ENCODE results near the gene BTBD2.

Gene BTBD2

GRCh38 chr19:1956868-1957492 is 58.5 kb downstream of the BTBD2 start:
- TF ChIP-seq TAF1 (IDR thresholded peaks at IDR 0.05; ENCODE audit: borderline replicate concordance, insufficient read depth, low read length): no peak
- TF ChIP-seq POLR2AphosphoS5 (IDR thresholded peaks at IDR 0.05; ENCODE audit: low read depth, low read length): no peak
- TF ChIP-seq FOXP2 (optimal IDR thresholded peaks at IDR 0.05; ENCODE audit: borderline replicate concordance, extremely low read depth, extremely low read length, insufficient read depth): no peak
- TF ChIP-seq, protein P1, sequence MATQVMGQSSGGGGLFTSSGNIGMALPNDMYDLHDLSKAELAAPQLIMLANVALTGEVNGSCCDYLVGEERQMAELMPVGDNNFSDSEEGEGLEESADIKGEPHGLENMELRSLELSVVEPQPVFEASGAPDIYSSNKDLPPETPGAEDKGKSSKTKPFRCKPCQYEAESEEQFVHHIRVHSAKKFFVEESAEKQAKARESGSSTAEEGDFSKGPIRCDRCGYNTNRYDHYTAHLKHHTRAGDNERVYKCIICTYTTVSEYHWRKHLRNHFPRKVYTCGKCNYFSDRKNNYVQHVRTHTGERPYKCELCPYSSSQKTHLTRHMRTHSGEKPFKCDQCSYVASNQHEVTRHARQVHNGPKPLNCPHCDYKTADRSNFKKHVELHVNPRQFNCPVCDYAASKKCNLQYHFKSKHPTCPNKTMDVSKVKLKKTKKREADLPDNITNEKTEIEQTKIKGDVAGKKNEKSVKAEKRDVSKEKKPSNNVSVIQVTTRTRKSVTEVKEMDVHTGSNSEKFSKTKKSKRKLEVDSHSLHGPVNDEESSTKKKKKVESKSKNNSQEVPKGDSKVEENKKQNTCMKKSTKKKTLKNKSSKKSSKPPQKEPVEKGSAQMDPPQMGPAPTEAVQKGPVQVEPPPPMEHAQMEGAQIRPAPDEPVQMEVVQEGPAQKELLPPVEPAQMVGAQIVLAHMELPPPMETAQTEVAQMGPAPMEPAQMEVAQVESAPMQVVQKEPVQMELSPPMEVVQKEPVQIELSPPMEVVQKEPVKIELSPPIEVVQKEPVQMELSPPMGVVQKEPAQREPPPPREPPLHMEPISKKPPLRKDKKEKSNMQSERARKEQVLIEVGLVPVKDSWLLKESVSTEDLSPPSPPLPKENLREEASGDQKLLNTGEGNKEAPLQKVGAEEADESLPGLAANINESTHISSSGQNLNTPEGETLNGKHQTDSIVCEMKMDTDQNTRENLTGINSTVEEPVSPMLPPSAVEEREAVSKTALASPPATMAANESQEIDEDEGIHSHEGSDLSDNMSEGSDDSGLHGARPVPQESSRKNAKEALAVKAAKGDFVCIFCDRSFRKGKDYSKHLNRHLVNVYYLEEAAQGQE (IDR thresholded peaks at IDR 0.05; ENCODE audit: insufficient read depth in 1 of 2, low read depth in 2 of 2, low read length in 2 of 2): no peak
- no peak for TF ChIP-seq SIN3A (IDR thresholded peaks at IDR 0.05; ENCODE audit: borderline replicate concordance, insufficient read depth, low read length)

DNA sequence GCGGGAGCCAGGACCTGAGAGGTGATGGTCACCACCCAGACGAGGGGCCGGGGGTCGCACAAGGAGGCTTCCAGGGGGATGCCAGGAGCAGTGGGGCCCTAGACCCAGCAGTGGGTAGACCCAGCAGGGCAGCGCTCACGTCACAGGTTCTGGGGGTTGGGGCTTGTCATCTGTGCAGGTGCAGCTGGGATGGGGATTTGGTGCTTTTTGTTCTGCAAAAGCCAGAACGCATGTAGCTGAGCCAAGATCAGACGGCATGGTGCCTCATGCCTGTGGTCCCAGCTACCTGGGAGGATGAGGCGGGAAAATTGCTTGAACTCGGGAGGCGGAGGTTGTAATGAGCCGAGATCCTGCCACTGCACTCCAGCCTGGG is 59.4 kb downstream of the BTBD2 start:
- TF ChIP-seq SIN3A (IDR thresholded peaks at IDR 0.05; ENCODE audit: borderline replicate concordance, insufficient read depth, low read length) (no peak), TAF1 (IDR thresholded peaks at IDR 0.05; ENCODE audit: borderline replicate concordance, insufficient read depth, low read length) (no peak), FOXP2 (optimal IDR thresholded peaks at IDR 0.05; ENCODE audit: borderline replicate concordance, extremely low read depth, extremely low read length, insufficient read depth) (no peak), POLR2AphosphoS5 (IDR thresholded peaks at IDR 0.05; ENCODE audit: low read depth, low read length) (no peak)
- TF ChIP-seq, protein P1 (IDR thresholded peaks at IDR 0.05; ENCODE audit: insufficient read depth in 1 of 2, low read depth in 2 of 2, low read length in 2 of 2): no peak

GRCh38 chr19:1955171-1956121 is 60.1 kb downstream of the BTBD2 start:
- TF ChIP-seq SIN3A (IDR thresholded peaks at IDR 0.05; ENCODE audit: borderline replicate concordance, insufficient read depth, low read length) (no peak), TAF1 (IDR thresholded peaks at IDR 0.05; ENCODE audit: borderline replicate concordance, insufficient read depth, low read length) (no peak), FOXP2 (optimal IDR thresholded peaks at IDR 0.05; ENCODE audit: borderline replicate concordance, extremely low read depth, extremely low read length, insufficient read depth) (no peak), POLR2AphosphoS5 (IDR thresholded peaks at IDR 0.05; ENCODE audit: low read depth, low read length) (no peak)
- TF ChIP-seq, protein P1 (IDR thresholded peaks at IDR 0.05; ENCODE audit: insufficient read depth in 1 of 2, low read depth in 2 of 2, low read length in 2 of 2): no peak

- no peak for TF ChIP-seq POLR2AphosphoS5 (IDR thresholded peaks at IDR 0.05; ENCODE audit: low read depth, low read length)
- no peak for TF ChIP-seq TAF1 (IDR thresholded peaks at IDR 0.05; ENCODE audit: borderline replicate concordance, insufficient read depth, low read length)
- TF ChIP-seq FOXP2 (optimal IDR thresholded peaks at IDR 0.05; ENCODE audit: borderline replicate concordance, extremely low read depth, extremely low read length, insufficient read depth): no peak
Measured at GRCh38 chr19:1954532-1954933, 61.0 kb downstream of the BTBD2 start.

GRCh38 chr19:1953441-1954094 is 61.9 kb downstream of the BTBD2 start:
- TF ChIP-seq FOXP2 (optimal IDR thresholded peaks at IDR 0.05; ENCODE audit: borderline replicate concordance, extremely low read depth, extremely low read length, insufficient read depth): no peak
- TF ChIP-seq, protein P1 (IDR thresholded peaks at IDR 0.05; ENCODE audit: insufficient read depth in 1 of 2, low read depth in 2 of 2, low read length in 2 of 2): no peak
- TF ChIP-seq SIN3A (IDR thresholded peaks at IDR 0.05; ENCODE audit: borderline replicate concordance, insufficient read depth, low read length): no peak
- TF ChIP-seq TAF1 (IDR thresholded peaks at IDR 0.05; ENCODE audit: borderline replicate concordance, insufficient read depth, low read length): no peak
- no peak for TF ChIP-seq POLR2AphosphoS5 (IDR thresholded peaks at IDR 0.05; ENCODE audit: low read depth, low read length)

Measured in PFSK-1 (cell line).